Activated CD4-positive, CD25-positive, alpha-beta regulatory T cell treated with anti-CD3 and anti-CD28 coated beads, Interleukin-2, amount 50 U/mL, for 72 hours (primary cell): ENCODE data around the gene TPP2.

Experiments used
- DNase-seq: peaks from one replicate; pipeline ENCODE4 v3.0.0; 2021

Gene TPP2

GRCh38 chr13:102597029-102597961 lies 509 bp downstream of the TPP2 start:
- DNase-seq: no peak

- DNase-seq: no peak
These were observed 1.3 kb downstream of the TPP2 start for GRCh38 chr13:102598061-102598460.

DNA sequence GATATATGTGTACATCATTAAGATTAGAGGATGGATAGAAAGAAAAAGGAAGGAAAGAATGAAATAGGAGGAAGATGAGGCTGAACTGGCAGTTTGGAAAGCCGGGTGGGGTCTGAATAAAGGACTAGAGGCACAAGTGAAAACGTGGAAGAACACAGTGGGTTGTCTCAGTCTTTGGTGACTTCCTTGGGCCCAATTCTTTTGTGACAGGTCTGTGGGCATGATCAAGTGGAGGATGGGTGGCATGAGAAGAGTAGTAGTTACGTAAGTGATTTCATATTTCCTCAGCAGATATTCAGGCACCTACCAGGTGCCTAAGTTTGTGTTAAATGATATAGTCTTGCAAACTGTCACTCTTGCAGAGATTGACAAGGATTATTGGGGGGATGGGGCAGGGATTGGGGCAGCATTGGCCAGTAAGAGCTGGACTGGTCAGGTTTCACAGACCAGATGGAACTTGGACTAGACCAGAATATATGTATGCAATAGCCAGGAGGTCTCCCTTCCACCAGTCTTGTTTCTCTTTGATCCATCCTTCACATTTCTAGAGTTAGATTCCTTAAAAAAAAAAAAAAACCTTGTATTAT lies 2.7 kb downstream of the TPP2 start:
- no peak for DNase-seq

DNA sequence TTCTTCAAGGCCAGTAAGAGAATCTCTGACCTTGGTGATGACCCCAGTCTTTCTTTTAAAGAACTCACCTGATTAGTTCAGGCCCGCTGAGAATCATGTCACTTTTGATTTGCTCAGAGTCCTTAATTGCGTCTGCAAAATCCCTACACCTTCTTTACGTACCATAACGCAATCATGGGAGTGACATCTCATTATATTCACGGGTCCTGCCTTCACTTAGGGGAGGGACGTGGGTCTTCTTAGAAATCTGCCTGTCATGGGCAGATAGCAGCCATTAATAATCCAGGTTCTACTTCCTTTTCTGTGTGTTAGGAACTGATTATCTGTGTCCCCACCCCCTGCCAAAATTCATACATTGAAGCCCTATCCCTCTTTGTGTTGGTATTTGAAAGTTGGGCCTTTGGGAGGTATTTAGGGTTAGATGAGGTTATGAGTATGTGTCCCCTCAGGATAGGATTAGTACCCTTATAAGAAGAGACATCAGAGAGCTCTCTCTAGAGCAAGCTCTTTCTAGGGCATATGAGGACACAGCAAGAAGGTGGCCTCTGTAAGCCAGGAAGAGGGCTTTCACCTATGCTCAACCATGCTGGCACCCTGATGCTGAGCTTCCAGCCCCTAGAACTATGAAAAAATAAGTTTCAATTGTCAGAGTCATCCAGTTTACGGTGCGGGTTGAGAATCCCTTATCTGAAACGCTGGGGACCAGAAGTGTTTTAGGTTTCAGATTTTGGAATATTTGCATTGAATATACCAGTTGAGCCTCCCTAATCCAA lies 9.9 kb downstream of the TPP2 start:
- DNase-seq: no peak

GRCh38 chr13:102608974-102609373 lies 12.2 kb downstream of the TPP2 start:
- no peak for DNase-seq

DNA sequence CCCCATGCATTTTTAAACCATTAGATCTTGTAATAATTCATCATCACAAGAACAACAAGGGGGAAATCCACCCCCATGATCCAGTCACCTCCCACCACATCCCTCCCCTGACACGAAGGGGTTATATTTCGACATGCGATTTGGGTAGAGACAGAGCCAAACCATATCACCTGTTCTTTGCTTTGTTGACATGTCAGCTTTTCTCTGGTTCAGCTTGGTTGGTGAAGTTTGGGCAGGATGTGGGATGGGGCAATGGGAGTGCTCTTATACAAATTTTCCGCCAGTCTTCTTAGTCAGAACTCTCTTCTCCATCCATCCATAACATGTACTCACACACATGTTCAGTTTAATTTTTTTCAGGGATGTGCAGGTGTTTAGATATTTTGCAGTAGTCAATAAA lies 12.9 kb downstream of the TPP2 start:
- no peak for DNase-seq

GRCh38 chr13:102610296-102610895 lies 13.6 kb downstream of the TPP2 start:
- no peak for DNase-seq

- no peak for DNase-seq
These were observed 21.0 kb downstream of the TPP2 start for GRCh38 chr13:102617697-102618350.

- no peak for DNase-seq
These were observed 23.7 kb downstream of the TPP2 start for GRCh38 chr13:102620516-102620915.

GRCh38 chr13:102626928-102627327 lies 30.1 kb downstream of the TPP2 start:
- no peak for DNase-seq

DNA sequence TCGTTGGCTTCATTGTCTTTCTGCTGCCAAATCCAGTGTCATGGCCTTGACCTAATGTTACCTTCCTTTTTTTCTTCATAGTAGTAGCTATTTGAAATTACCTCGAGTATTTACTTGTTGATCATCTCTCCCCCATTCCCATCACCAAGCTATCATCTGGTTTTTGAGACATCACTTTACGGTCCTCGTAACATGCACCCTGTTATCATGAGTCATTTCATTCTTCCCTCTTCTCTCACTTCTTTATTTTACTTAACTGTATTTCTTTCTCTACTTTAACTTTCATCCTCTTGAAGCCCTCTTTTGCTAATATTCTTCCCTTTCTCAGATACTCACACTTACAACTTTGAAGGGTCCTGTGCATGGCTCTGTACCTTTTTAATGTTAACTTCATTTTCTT lies 31.8 kb downstream of the TPP2 start:
- no peak for DNase-seq

- no peak for DNase-seq
These were observed 34.4 kb downstream of the TPP2 start for GRCh38 chr13:102631198-102631597.

DNA sequence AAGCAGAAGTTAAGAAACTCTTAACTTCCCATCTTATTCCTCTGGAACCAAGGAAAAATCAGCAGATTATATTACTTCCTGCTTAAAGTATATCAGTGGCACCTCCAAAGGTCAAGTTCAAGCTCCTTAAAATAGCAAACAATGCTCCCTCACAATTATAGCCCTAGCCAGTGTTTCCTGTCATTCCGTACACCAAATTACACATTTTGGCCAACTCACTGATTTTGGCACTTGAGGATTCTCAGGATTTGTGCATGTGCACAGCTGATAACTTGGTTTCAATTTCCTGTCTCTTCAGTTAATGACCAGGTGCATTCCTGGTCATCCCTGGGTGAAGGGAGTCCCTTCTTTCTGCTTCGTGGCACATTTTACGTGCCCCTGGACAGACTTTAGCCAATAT lies 42.0 kb downstream of the TPP2 start:
- DNase-seq: no peak

DNA sequence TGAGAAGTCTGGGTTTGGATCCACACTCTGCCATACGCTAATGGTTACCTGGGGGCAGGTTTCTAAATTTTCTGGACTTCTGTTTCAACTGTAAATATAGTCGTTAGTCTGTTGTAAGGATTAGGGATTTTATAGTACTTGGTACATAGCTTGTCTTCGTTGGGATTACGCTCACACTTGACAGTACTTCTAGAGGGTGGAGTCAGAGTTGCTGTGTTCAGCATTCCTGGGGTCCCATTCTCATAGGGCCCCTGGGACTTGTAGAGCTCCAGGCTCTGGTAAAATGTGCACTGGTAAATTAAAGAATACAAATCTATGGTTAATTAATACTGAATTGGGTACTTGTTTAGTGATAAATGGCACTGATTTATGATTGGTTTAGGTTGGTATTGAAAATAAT lies 45.2 kb downstream of the TPP2 start:
- no peak for DNase-seq

GRCh38 chr13:102642475-102642874 lies 45.7 kb downstream of the TPP2 start:
- no peak for DNase-seq

DNA sequence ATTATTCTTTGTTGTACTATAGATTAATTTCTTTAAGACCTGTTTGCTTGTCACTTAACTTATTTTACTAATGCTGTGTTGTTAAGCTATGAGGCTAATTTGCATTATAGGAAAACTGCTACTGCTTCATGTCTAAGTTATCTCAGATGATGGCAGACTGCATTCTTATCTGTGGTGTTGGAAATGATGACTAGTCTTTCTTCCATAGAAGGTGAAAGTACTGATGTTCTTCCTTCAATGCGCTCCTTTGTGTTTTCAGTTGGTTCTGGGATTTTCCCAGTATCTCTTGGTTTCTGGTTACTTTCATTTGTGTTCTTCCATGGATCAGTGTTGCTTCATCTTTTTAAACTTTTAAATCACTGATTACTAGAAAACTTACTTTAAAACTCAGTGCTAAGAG lies 46.9 kb downstream of the TPP2 start:
- no peak for DNase-seq

DNA sequence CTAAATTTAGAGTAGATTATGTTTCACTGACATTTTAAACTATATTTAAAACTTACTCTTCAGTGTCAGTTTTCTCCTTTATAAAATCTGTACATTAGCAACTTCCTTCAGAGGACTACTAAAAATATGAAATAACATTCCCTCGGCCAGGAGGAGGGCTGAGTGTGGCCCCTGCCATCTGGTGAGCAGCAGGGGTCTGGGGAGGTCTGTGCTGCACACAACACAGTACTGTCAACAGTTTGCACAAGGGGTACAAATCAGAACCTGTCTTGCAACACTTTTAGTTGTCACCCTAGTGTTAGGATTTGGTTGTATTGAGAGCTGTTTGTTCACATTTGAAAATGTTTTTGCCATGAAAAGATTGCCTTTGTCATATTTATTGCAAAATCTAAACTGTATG lies 48.9 kb downstream of the TPP2 start:
- DNase-seq: no peak

GRCh38 chr13:102648046-102648445 lies 51.3 kb downstream of the TPP2 start:
- DNase-seq: no peak

GRCh38 chr13:102650444-102650843 lies 53.7 kb downstream of the TPP2 start:
- no peak for DNase-seq

- DNase-seq: no peak
These were observed 54.6 kb downstream of the TPP2 start for GRCh38 chr13:102651392-102651791.

- DNase-seq: no peak
These were observed 55.1 kb downstream of the TPP2 start for GRCh38 chr13:102651892-102652291.

DNA sequence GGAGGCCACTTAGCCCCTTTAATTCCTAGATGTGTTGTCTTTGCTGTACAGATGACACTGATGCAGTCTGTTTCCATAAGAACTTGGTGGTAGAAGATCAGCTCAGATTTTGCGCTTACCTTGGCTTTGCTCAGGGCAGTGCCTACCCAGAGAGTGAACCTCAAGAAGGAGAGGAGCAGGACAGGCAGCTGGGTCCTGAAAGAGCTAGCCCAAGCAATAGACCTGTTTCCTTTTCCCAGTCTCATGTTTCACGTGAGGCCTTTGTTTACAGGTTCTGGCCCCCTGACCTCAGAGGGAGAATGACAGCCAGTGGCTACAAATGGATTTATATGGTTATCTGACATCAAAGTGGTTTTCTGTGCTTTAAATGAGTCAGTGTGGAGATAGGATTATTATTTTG lies 58.0 kb downstream of the TPP2 start:
- DNase-seq: no peak

- no peak for DNase-seq
These were observed 60.8 kb downstream of the TPP2 start for GRCh38 chr13:102657630-102658029.
